Measurements from ENCODE around the gene RASAL2.
"Not testable (repeated sequence)": the region's sequence is repeated elsewhere in the genome, so short reads cannot be mapped to it uniquely, and the experiment has no call there.

RASAL2 gene

DNA sequence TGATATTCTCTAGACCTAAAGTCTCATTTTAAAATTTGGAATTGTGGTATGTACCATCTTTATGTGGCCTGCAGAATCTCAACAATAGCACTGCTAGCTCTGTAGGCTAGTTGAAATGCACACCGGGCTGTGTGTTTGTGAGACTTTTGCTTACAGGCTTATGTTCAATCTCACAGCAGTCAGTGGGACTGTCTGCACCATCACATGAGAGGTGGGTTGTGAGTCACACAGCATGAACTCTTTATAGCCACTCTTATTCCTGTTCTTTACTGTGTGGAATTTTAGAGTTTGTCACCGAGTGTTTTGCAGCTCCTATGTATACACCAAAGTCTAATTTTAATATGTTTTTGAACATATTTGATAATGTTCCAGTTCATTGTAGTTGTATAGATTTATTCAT, 74.6 kb downstream of the RASAL2 start:
- DNase-seq: no peak

DNA sequence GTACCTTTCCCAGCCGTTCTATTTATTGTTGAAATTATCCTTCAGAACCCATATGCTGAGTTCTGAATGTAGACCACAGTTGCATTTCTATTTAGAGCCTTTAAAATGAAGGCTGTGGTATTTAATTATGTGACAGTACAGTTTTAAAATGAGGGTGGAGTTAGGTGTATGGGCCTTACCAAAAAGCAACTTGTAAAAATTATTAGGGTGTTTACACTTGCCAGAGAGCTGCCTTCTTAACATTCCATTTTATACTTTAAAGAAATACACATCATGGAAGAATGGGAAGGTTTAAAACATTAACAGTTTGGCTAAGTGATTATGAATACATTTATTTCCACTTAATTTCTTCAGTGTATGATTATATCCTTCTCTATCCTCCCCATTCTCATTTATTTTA, 75.7 kb downstream of the RASAL2 start:
- DNase-seq: no peak

DNA sequence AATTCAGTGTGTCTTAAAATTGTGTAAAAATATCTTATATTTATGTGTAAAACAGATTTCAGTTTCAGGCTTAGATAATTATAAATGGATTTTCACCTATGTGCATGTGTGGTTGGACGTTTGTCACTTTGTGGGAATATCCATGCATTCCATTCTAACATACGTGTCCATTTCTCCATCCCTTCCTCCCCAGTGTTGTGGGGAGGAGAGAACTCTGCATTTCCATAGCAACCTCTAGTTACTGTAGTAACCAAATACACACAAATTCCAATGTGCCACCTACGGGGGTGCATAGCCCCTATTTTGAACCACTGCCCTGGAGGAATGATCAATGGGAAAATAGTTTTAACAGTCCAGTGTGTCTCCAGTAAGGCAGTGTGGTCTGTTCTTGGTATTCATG, 79.0 kb downstream of the RASAL2 start:
- no peak for DNase-seq

DNA sequence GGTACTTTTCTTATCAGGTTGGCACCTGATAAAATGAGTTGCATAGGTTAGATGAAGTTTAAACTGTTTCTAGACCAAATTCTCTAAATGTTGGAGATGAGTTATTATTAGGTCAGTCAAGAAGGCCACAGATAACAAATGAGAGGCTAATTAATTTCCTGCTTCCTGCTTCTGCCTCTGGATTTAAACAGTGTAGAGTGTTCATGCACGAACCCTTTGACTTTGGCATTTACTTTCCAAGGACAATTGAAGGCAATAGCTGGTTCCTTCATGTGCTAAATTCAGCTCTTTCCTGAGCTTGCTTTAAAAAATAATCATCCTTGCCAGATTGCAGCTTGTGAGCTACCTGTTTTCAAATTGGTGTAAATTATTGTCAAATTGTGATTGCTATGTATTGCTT, 80.6 kb downstream of the RASAL2 start:
- no peak for DNase-seq

DNA sequence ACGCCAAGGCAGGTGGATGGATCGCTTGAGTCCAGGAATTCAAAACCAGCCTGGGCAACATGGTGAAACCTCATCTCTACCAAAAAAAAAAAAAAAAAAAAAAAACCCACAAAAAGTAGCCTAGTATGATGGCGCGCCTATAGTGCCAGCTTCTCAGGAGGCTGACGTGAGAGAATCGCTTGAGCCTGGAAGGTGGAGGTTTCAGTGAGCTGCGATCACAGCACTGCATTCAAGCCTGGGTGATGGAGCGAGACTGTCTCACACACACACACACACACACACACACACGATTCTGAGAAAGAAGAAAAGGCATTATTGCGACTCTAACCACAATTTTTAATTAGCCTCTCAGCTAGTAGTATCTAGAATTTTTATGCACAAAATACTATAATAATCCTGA, 86.5 kb downstream of the RASAL2 start:
- no peak for DNase-seq

DNA sequence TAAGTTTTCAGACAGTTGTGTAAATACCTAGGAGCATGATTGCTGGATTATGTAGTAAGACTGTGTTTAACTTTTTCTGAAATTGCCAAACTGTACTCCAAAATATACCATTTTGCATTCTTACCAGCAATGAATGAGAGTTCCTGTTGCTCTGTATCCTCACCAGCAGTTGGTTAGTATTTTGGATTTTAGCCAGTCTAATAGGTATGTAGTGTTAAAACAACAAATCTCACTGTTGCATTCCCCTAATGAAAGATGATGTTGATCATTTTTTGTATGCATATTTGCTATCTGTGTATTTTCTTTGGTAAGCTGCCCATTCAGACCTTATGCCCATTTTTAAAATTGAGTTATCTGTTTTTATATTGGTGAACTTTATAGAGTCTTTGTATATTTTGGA, 89.9 kb downstream of the RASAL2 start:
- DNase-seq: no peak

DNA sequence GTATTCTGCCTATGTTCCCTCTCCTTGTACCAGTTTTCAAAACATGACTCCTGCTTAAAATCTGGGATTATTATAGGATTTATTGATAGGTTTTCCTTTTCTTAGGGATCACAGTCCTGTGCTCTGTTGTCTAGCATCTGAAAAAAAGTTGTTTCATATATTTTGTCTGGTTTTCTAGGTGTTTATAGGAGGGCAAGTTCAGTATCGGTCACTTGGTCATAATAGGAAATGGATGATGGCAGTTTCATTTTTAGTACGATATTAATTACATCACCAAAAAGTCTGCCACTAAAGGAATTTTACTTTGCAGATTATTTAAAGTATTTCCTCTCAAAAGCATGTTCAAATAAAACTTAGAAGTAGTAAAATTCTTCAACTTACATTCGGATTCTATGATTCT, 94.4 kb downstream of the RASAL2 start:
- no peak for DNase-seq

DNA sequence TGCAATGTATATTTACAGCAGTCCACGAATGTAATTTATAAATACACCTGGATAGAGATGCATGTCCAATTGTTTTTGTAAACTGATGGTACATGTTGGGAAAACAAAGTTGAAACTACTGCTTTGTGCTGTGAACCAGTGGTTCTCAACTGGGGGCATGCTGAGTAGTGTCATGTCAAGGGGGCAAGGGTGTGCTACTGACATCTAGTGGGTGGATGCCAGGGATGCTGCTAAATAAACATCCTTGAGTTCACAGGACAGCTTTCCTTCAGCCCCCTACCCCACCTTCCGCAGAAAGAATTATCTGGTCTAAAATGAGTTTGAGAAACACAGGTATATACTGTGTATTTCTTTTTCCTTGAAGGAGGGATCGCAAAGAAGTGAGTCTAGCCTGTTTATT, 95.9 kb downstream of the RASAL2 start:
- DNase-seq: peak; percentile 57

DNA sequence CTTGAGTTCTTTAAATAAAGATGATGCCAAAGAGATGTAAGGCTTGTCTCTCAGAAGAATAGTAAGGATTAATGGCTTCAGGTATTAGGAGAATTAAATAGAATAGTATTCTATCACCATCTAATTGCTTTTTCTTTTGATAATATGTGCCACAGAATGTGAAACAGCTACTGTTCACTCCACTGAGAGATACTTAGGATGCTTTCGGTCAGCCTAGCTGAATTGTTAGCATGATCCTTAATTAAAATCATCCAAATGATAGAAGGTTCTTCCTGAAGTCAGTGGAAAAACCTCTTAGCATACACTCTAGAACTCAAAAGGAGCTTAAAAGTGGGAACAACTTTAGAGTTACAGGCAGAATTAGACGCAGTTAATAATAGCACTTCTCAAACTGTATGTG, 97.0 kb downstream of the RASAL2 start:
- DNase-seq: no peak

DNA sequence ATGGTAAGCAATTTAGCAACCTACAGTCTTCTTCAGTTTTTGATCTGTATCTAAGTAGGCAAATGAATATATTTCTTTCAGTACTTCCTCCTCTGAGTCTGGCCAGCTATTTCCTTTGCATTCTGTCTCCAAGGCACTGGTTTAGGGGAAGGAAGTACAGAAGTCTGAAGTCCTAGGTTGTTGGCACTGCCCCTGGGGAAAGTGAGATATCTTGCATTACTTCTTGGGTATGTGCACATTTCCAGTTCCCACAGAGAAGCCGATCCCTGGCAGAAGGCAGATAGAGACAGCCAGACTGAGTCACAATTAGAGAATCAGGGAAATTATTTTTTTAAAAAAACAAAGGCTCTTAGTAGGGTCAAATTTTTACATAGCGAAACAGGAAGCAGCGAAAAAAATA, 98.8 kb downstream of the RASAL2 start:
- peak; percentile 89 for DNase-seq

DNA sequence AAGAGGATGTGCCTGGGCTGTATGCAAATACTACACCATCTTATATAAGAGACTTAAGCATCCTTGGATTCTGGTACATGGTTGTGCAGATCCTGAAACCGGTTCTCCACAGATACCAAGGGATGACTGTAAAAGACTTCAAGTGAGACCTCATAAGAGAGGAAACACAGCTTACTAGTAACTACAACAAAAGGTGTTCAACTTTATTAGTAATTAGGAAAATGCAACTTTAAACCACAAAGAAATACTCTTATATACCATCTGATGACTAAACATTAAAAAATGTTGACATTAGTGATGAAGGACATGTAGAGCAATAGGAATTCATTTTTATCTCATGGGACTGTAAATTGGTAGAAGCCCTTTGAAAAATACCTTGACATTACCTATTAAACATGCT, 102.7 kb downstream of the RASAL2 start:
- DNase-seq: no peak

DNA sequence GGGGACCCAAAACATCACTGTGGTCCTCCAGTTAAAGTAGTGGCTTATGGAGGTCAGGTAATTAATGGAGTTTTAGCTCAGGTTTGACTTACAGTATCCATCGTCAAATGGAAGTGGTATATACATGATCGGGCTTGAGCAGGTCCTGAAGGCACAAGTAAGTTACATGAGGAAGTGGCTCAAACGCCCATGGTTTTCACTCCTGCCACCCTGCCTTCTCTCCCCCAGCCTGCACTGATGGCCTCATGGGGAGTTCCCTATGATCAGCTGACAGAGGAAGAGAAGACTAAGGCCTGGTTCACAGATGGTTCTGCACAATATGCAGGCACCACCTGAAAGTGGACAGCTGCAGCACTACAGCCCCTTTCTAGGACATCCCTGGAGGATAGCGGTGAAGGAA, 108.2 kb downstream of the RASAL2 start:
- peak; percentile 60 for DNase-seq

DNA sequence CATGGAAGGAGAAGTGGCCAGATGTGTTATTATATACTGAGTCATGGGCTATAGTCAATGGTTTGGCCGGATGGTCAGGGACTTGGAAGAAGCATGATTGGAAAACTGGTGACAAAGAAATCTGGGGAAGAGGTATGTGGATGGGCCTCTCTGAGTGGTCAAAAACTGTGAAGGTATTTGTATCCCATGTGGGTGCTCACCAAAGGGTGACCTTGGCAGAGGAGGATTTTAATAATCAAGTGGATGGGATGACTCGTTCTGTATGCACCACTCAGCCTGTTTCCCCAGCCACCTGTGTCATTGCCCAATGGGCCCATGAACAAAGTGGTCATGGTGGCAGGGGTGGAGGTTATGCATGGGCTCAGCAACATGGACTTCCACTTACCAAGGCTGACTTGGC, 108.6 kb downstream of the RASAL2 start:
- DNase-seq: not testable (repeated sequence)

DNA sequence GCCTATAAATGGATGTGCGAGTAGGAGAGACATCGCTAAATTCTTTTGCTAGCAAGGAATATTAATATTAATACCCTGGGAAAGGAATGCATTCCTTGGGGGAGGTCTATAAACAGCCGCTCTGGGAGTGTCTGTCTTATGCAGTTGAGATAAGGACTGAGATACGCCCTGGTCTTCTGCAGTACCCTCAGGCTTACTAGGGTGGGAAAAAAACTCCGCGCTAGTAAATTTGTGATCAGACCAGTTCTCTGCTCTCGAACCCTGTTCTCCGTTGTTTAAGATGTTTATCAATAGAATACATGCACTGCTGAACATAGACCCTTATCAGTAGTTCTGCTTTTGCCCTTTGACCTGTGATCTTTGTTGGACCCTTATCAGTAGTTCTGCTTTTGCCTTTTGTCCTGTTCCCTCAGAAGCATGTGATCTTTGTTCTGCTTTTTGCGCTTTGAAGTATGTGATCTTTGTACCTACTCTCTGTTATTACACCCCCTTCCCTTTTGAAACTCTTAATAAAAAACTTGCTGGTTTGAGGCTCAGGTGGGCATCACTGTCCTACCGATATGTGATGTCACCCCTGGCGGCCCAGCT, 114.5 kb downstream of the RASAL2 start:
- DNase-seq: peak; percentile 36

DNA sequence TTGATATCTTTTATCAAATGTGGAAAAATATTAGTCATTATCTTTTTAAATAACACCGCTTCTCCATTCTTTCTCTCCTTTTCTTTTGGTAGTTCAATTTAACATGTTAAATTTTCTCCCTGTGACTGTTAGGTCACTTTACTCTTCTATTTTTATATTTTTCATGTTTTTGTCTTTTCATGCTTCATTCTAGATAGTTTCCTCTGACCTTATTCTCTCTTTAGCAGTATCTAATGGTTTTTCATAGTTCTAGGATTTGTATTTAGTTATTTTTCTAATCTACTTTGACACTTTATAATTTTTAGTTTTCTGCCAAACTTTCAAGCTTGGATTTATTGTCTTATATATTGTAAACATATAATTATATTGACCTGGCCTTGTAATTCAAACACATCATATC, 116.0 kb downstream of the RASAL2 start:
- DNase-seq: no peak

DNA sequence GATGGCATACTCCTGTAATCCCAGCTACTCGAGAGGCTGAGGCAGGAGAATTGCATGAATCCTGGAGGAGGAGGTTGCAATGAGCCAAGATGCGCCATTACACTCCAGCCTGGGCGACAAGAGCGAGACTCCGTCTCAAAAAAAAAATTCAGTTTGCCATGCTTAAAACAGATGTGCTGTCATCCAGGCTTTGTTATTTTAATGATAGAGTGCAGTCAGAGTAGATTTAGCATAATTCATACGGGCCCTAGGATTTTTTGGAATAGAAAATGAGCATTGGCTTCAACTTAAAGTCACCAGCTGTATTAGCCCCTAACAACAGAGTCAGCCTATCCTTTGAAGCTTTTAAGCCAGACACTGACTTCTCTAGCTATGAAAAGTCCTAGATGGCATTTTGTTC, 124.6 kb downstream of the RASAL2 start:
- no peak for DNase-seq

DNA sequence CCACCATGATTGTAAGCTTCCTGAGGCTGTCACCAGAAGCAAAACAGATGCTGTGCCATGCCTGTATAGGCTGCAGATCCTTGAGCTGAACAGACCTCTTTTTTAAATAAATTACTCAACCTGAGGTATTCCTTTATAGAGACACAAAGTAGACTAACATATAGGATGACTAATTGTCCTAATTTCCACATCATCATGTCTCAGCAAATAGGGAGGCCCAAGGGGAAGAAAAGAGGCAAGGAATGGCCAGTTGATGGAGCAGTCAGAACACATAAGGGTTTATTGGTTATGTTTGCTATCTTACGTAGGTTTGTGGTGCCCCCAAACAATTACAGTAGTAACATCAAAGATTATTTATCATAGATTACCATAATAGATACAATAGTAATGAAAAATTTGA, 126.2 kb downstream of the RASAL2 start:
- no peak for DNase-seq

DNA sequence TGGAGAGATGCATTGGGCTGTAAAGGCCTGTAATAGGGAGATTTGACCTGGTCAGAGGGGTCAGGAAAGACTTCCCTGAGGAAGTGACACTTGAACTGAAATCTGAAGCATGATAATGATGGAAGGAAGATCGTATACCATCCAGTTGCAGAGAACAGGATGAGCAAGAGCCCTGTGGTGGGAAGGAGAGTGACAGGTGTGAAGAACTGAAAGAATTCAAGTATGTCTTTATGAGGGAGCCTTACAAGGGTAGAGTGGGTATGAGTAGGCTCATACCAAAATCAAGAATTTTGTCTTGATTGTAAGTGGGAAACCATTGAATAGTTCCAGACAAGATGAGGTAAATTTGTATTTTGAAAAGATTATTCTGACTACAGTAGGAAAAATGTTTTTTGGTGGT, 129.4 kb downstream of the RASAL2 start:
- DNase-seq: no peak

DNA sequence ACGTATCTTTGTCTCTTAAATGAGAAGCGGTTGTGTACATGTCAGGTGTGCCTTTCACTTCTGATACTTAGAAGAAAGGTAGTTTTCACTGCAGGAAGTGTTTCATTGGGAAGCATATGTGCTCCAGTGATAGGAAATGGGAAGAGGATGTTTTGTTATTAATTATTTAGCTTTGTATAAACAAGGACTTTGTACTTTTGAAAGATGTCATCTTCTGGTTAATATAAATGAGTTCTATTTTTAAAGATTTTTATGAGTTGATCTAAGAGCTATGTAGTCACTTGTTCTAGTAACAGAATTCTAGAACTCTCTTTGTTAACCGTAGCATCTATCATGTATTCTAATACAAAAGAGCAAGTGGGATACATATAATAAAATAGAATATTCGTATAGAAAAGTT, 130.5 kb downstream of the RASAL2 start:
- DNase-seq: no peak

DNA sequence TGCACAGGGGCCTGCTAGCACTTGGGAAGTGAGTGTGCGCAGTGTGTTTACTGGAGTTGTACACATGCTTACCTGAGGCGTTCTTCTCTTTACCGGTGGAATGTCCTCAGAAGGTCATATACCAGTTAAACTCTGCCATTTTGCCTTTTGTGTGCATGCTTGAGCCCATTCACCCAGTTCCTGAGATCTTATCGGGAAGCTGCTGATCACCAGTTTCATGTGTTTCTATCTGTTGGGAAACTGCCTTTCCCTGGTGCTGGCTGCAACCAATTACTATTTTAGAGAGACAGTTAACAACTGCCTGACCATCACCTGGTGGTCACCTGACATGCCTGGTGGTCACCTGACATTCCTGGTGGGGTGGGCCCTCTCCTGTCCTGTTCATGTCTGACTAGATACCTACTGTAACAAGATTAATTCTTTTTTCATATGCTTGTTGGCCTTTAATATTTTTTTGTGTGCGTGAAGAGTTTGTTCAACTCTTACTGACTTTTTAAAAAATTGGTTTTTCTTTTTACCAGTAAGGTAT, 137.0 kb downstream of the RASAL2 start:
- no peak for DNase-seq

DNA sequence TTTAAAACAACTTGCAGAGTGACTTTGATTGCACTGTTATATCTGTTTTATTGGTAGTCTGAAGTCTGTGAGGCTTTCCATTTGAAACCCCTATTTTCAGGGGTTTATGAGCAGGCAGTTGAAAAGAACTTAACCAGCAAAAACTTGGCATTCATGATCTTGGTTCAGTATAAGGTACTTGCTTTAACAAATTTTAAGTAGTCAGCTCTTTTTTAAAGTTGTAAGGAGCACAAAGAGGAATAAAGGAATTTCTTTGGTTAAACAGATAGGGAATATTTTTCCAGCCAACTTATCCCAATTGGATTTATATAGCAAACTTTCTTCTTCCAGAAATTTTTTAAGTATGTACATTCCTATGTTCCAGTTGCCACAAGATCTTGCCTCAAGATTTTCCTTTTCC, 138.2 kb downstream of the RASAL2 start:
- no peak for DNase-seq

DNA sequence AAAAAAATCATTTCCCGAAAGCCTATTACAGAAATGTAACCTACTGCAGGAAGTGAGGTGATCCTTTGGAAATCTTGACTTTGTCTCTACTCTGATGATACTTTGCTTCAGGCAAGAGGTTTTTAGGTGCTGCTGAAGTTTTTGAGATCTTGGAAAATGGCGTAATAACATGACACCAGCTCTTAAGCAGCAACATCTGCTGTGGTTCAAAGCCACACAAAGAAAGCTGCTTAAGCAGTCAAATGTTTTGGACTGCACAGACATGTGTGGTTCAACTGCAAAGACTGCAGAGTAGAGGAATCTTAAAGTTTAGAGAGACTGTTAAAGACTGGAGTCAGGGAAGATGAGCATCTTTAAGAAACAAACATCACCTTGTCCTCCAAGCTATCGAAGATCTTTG, 139.0 kb downstream of the RASAL2 start:
- peak; percentile 79 for DNase-seq

DNA sequence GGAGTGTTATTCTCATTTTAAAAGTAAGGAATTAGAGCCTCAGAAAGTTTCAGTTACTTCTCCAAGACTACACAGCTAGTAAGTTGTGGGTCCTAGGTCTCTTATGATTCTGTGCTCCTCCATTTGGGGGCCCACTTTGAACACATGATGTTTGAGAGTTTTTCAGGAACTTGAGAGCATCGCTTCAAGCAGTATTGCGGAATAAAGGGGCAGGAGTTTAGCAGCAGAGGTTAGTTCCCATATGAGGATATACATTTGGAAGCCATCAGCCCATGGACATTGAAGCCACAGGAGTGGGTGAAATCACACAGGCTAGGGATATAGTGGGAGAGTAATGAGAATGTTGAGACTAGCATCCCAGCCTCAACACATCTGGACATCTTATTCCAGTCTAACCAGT, 143.2 kb downstream of the RASAL2 start:
- DNase-seq: peak; percentile 49

DNA sequence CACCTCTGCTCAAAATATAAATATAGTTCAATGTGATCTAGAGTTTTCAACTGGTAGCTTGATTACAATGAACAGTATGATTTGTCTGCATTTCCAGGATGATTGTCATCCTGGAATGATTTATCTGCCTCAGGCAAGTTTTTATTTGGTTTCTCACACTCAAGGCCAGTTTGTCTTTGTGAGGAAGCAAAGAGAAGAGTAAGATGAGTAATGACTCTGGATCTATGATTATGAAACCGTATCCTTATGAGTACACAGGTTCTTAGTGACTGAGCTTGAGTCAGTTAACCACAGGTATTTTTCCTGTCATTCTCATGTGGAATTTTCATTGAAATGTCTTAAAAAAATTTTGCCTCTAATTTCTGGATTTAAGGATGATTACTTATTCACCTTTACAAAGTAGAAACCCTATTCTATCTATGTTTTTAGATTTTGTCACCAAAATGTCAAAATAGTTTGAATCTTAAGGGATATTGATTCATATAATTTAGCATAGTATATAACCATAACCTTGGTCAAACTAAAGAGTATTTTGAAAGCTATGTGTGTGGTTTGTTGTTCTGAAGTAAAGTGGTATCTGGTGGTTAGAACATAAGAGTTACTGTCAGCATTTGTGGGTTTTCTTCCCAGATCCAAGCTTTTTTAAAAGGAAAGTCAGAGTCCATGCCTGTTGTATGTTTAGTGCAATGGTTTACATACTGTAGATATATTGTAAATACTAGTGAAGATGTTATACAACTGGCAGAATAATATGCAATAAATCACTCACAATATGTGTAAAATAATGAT, 145.0 kb downstream of the RASAL2 start:
- peak; percentile 54 for DNase-seq

DNA sequence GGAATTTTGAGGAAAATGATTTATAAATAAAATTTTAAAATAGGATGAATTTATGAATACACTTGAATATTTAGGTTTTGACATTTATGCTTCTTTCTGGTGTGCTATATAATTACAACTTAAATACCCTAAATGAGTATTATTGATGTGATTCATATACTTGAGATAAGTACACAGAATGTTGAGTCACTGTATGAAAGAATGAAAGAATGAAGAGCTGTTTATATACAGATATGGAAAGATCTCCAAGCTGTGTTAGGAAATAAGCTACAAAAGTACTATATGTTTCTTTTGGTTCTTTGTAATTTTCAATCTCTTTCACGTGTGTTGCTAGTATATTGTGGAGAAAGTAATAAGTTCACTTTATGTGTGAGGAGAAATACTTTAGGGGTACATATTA, 147.2 kb downstream of the RASAL2 start:
- DNase-seq: no peak

Data from MV-4-11 (cell line).